ENCODE results near the gene LCP2.

DNA sequence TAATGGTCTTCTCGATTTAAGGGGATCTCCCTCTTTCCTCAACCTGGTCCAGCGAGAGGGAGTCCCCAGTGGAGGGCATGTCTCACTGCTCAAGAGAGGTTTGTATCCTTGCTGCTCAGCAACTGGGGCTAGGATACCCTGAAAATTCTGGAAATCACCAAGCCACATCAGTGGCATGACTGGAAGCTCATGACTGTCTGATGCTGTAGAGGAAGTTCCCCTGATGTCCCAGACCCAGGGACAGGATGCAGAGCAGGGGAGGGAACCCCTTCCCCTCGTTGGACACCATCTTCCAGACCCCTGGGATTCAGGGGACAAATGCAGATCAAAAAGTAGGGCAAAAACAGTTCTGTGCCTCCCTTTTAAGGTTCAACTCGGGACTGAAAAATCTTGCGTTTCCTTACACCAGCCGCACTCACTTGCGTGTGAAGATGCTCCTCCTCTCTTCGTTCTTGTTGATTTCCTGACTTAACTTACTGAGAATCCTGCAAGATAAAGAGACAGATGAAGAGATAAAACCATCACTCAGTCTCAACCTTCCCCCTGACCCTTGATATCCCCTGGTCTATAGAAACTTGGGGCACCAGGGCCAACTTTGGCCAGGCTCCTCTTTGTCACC, 22.1 kb downstream of the LCP2 start:
- TF ChIP-seq, protein P1, sequence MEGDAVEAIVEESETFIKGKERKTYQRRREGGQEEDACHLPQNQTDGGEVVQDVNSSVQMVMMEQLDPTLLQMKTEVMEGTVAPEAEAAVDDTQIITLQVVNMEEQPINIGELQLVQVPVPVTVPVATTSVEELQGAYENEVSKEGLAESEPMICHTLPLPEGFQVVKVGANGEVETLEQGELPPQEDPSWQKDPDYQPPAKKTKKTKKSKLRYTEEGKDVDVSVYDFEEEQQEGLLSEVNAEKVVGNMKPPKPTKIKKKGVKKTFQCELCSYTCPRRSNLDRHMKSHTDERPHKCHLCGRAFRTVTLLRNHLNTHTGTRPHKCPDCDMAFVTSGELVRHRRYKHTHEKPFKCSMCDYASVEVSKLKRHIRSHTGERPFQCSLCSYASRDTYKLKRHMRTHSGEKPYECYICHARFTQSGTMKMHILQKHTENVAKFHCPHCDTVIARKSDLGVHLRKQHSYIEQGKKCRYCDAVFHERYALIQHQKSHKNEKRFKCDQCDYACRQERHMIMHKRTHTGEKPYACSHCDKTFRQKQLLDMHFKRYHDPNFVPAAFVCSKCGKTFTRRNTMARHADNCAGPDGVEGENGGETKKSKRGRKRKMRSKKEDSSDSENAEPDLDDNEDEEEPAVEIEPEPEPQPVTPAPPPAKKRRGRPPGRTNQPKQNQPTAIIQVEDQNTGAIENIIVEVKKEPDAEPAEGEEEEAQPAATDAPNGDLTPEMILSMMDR (IDR thresholded peaks at IDR 0.05), result no peak
- TF ChIP-seq POLR2A (IDR thresholded peaks at IDR 0.05), result no peak

Data from adrenal gland (tissue), 5 donors.